Panc1 (cell line): ENCODE results near the gene TOR2A. TPM values are rescaled to one million over a fixed set of nuclear protein-coding genes. Genes with fewer than 3 reads are reported as not detected.

Experiments
- ATAC-seq: fragments of 200-7000 bp; cut with Tn5 transposase; 2 replicates; pipeline ENCODE4 v1.9.1; 2020; ENCODE audit warnings: mild to moderate bottlenecking, moderate library complexity
- BruUV-seq: library from RNA; stranded (reverse); fragments of 400-500 nt; replicated peaks from 2 replicates; lab custom pipeline; 2021; lab: Mats Ljungman, UMichigan
- CTCF ChIA-PET: fragments of 300-600 bp; sonication (Branson Sonifier 250); formaldehyde crosslinking; loops from one replicate; lab custom pipeline; 2022; ENCODE audit warnings: antibody characterized with exemption; lab: Charles Lee
- POLR2A ChIA-PET: fragments of 300-600 bp; sonication (Branson Sonifier 250); formaldehyde crosslinking; loops from one replicate; lab custom pipeline; 2022; ENCODE audit warnings: antibody characterized with exemption; lab: Charles Lee
- DNase-seq: peaks from one replicate; pipeline ENCODE4 v3.0.0-alpha.2; 2010; ENCODE audit warnings: low read depth, low spot score
- H3K27ac ChIP-seq: 2 replicates; pipeline ENCODE4 v1.5.1; 2011; ENCODE audit warnings: mild to moderate bottlenecking, low read length, inconsistent platforms
- H3K27me3 ChIP-seq: fragments of 200-500 bp; sonication (Bioruptor generic); 2 replicates; pipeline ENCODE4 v1.6.0; 2014; ENCODE audit warnings: low read length, inconsistent platforms; ENCODE audit not compliant: control insufficient read depth, insufficient read depth
- H3K36me3 ChIP-seq: fragments of 200-500 bp; sonication (Bioruptor generic); 2 replicates; pipeline ENCODE4 v1.5.1; 2014; ENCODE audit warnings: inconsistent platforms, mild to moderate bottlenecking, low read length, moderate library complexity; ENCODE audit not compliant: control insufficient read depth, insufficient read depth
- H3K4me1 ChIP-seq: 2 replicates; pipeline ENCODE4 v1.5.1; 2011; ENCODE audit warnings: inconsistent platforms, mild to moderate bottlenecking, low read length, moderate library complexity; ENCODE audit not compliant: control insufficient read depth, insufficient read depth
- H3K4me3 ChIP-seq, 2 experiments: 2 replicates each; pipeline ENCODE4 v1.5.1; 2011 to 2012; ENCODE audit warnings: low read depth in 2 of 2, low read length in 2 of 2, mild to moderate bottlenecking in 2 of 2, inconsistent platforms in 1 of 2, moderate library complexity in 1 of 2
- H3K9me3 ChIP-seq: fragments of 200-500 bp; sonication (Bioruptor generic); 2 replicates; pipeline ENCODE4 v1.5.1; 2014; ENCODE audit warnings: low read depth, mild to moderate bottlenecking, inconsistent platforms, low read length, moderate library complexity; ENCODE audit not compliant: control insufficient read depth, insufficient read depth
- CTCF ChIP-seq: fragments of 450-650 bp; IDR thresholded peaks from 2 replicates; pipeline ENCODE4 v1.5.1; 2017; ENCODE audit warnings: mild to moderate bottlenecking
- POLR2AphosphoS5 ChIP-seq: IDR thresholded peaks from 2 replicates; pipeline ENCODE4 v1.6.1; 2012; ENCODE audit warnings: mild to moderate bottlenecking, low read depth, low read length, moderate library complexity
- REST ChIP-seq, 2 experiments: IDR thresholded peaks; 2 replicates each; pipeline ENCODE4 v1.6.1; 2011 to 2012; ENCODE audit warnings: low read depth in 2 of 2, control low read depth in 1 of 2, low read length in 1 of 2, mild to moderate bottlenecking in 1 of 2, moderate library complexity in 1 of 2; ENCODE audit not compliant: insufficient read depth in 1 of 2
- SIN3A ChIP-seq: IDR thresholded peaks from 2 replicates; pipeline ENCODE4 v1.6.1; 2012; ENCODE audit warnings: low read depth, mild to moderate bottlenecking, low read length, moderate library complexity, borderline replicate concordance; ENCODE audit not compliant: insufficient read depth
- TCF7L2 ChIP-seq: IDR thresholded peaks from 2 replicates; pipeline ENCODE4 v1.6.1; 2011; ENCODE audit warnings: mild to moderate bottlenecking, low read depth, low read length, inconsistent platforms
- in situ Hi-C: cut with HindIII; loops from 2 replicates; pipeline ENCODE4 v1.10.0; 2016; ENCODE audit warnings: low sequenced_read_pairs, low pct_unique_long_range_greater_than_20kb
- intact Hi-C: fragments of 100-400 bp; cut with micrococcal nuclease; formaldehyde crosslinking; loops from one replicate; pipeline ENCODE4 v1.10.0; 2022; ENCODE audit not compliant: unreplicated experiment
- total RNA-seq: library from RNA; stranded (reverse); gene quantifications from one replicate; pipeline ENCODE4 v1.2.1, GENCODE V29; 2021; ENCODE audit not compliant: unreplicated experiment

Gene TOR2A
- total RNA-seq, 1 experiment from 2014 or later, result 8.2 TPM

- TF ChIP-seq POLR2AphosphoS5, result no peak
- in situ Hi-C loops, result no loop called here
- ATAC-seq, result no peak
- no peaks in the 10 kb centered on the region for H3K27me3 ChIP-seq
- no peaks in the 10 kb centered on the region for H3K9me3 ChIP-seq
- no peak overlapping the region for H3K27ac ChIP-seq
- H3K4me1 ChIP-seq, result no peaks in the 10 kb centered on the region; the same call in 1 of the 2 replicates
- no peak for DNase-seq
- CTCF ChIA-PET, result no interaction called here
- POLR2A ChIA-PET, result no interaction called here
- H3K4me3 ChIP-seq, result no peak overlapping the region
- H3K36me3 ChIP-seq, result no peaks in the 10 kb centered on the region
- BruUV-seq, result no TSS peak
- intact Hi-C loops, result no loop called here
Measured at GRCh38 chr9:127777368-127777980, 42.4 kb upstream of the TOR2A start.

GRCh38 chr9:127776924-127777289 is 41.8 kb upstream of the TOR2A start:
- no peaks in the 10 kb centered on the region for H3K27me3 ChIP-seq
- in situ Hi-C loops, result no loop called here
- CTCF ChIA-PET, result no interaction called here

More at GRCh38 chr9:127776924-127777289, 41.8 kb upstream of the TOR2A start:
- no peaks in the 10 kb centered on the region for H3K9me3 ChIP-seq
- no peaks in the 10 kb centered on the region; the same call in 1 of the 2 replicates for H3K4me1 ChIP-seq
- no TSS peak for BruUV-seq
- ATAC-seq (no peak), DNase-seq (no peak)
- no peaks in the 10 kb centered on the region for H3K36me3 ChIP-seq
- intact Hi-C loops, result no loop called here
- no peak overlapping the region for H3K27ac ChIP-seq
- TF ChIP-seq REST (IDR thresholded peaks at IDR 0.05; ENCODE audit: insufficient read depth in 1 of 2, low read depth in 2 of 2, low read length in 1 of 2), result no peak
- no peak for TF ChIP-seq CTCF
- no peak for TF ChIP-seq TCF7L2
- TF ChIP-seq POLR2AphosphoS5, result no peak
- TF ChIP-seq SIN3A, result no peak
- POLR2A ChIA-PET, result no interaction called here
- H3K4me3 ChIP-seq, result no peak overlapping the region
